ENCODE data around the gene MAP7D1. TPM values are rescaled to one million over a fixed set of nuclear protein-coding genes. Genes with fewer than 3 reads are reported as not detected.

The MAP7D1 gene
- total and polyA plus RNA-seq, 2 of the 13 experiments (the other 11 are each of a cell fraction or from before 2014, with no cell fraction given) = 5.6 to 7.2 TPM

GRCh38 chr1:36187800-36188593, 32.0 kb downstream of the MAP7D1 start (continued):
- no peak for TF ChIP-seq HNF1A (IDR thresholded peaks at IDR 0.05; ENCODE audit: low read depth)
- peak; percentile 36; the same call in 1 of the 2 replicates for TF ChIP-seq HNF1A (CRISPR knock-in tag; IDR thresholded peaks at IDR 0.05; ENCODE audit: borderline replicate concordance)
- TF ChIP-seq BRD4 (CRISPR knock-in tag; IDR thresholded peaks at IDR 0.05) = peak; percentile 32; the same call in 1 of the 2 replicates
- TF ChIP-seq ZNF12 (CRISPR knock-in tag; IDR thresholded peaks at IDR 0.05) = no peak
- TF ChIP-seq ZFY (CRISPR knock-in tag; IDR thresholded peaks at IDR 0.05) = peak; percentile 50; the same call in 1 of the 2 replicates
- TF ChIP-seq ZBTB8A (CRISPR knock-in tag; IDR thresholded peaks at IDR 0.05; ENCODE audit: borderline replicate concordance, low read depth) = no peak
- no peak for TF ChIP-seq MBNL3 (CRISPR knock-in tag; conservative IDR thresholded peaks at IDR 0.05)
- no peak for TF ChIP-seq CC2D1A (CRISPR knock-in tag; IDR thresholded peaks at IDR 0.05)
- no peak for TF ChIP-seq PBX3 (CRISPR knock-in tag; IDR thresholded peaks at IDR 0.05; ENCODE audit: borderline replicate concordance)
- TF ChIP-seq TARDBP (CRISPR knock-in tag; IDR thresholded peaks at IDR 0.05) = 0 out of 2 replicates have a peak, but pooled peaks have one; percentile 67
- TF ChIP-seq NFE2L2 (IDR thresholded peaks at IDR 0.05; ENCODE audit: low read length) = no peak
- TF ChIP-seq TGIF2 (CRISPR knock-in tag; IDR thresholded peaks at IDR 0.05) = no peak
- TF ChIP-seq ZNF556 (CRISPR knock-in tag; IDR thresholded peaks at IDR 0.05; ENCODE audit: borderline replicate concordance) = 0 out of 2 replicates have a peak, but pooled peaks have one; percentile 81
- TF ChIP-seq SOX5 (CRISPR knock-in tag; IDR thresholded peaks at IDR 0.05; ENCODE audit: borderline replicate concordance) = 0 out of 2 replicates have a peak, but pooled peaks have one; percentile 27
- no peak for TF ChIP-seq ATM (IDR thresholded peaks at IDR 0.05; ENCODE audit: borderline replicate concordance)
- no peak for TF ChIP-seq MAF1 (CRISPR knock-in tag; IDR thresholded peaks at IDR 0.05; ENCODE audit: borderline replicate concordance)
- 0 out of 2 replicates have a peak, but pooled peaks have one; percentile 67 for TF ChIP-seq SSRP1 (CRISPR knock-in tag; IDR thresholded peaks at IDR 0.05)
- TF ChIP-seq PLRG1 (conservative IDR thresholded peaks at IDR 0.05) = no peak
- 0 out of 2 replicates have a peak, but pooled peaks have one; percentile 35 for TF ChIP-seq IRF2 (CRISPR knock-in tag; IDR thresholded peaks at IDR 0.05)
- no peak; the same call in 1 of the 2 replicates for TF ChIP-seq TAF1 (CRISPR knock-in tag; IDR thresholded peaks at IDR 0.05)
- peak; percentile 78 for TF ChIP-seq UBTF (CRISPR knock-in tag; IDR thresholded peaks at IDR 0.05)
- TF ChIP-seq KMT2A (CRISPR knock-in tag; IDR thresholded peaks at IDR 0.05) = no peak
- peak; percentile 96 for TF ChIP-seq STAG1 (CRISPR knock-in tag; IDR thresholded peaks at IDR 0.05)
- no peak for TF ChIP-seq RBM22 (optimal IDR thresholded peaks at IDR 0.05; ENCODE audit: low read length)
- TF ChIP-seq ZBTB1 (CRISPR knock-in tag; IDR thresholded peaks at IDR 0.05; ENCODE audit: borderline replicate concordance) = no peak
